Left ventricle myocardium inferior (tissue), 1 donor: Measurements from ENCODE around the gene KIAA1549. TPM values are rescaled to one million over a fixed set of nuclear protein-coding genes. Genes with fewer than 3 reads are reported as not detected.

ENCODE experiments used
- total RNA-seq: library from RNA; stranded (reverse); fragmentation: NEBNext Ultra II Directional; extraction: Animal tissue kit (Norgen Biotek cat#: 25700); gene quantifications from one replicate; pipeline ENCODE4 v1.2.1, GENCODE V29; 2021
- donor health status: DM: no; HTN: yes; CAD: no; lungs with severe emphysema.

Gene KIAA1549
- total RNA-seq, 1 donor from 2014 or later: 2.1 TPM

Other genes starting within 250 kb of the KIAA1549 start
- gene TMEM213, start 183.4 kb downstream of the KIAA1549 start, total RNA-seq: not detected
- not detected for gene ATP6V0A4, start 183.2 kb downstream of the KIAA1549 start, total RNA-seq
- 3.4 TPM for gene ZC3HAV1L, start 54.7 kb upstream of the KIAA1549 start, total RNA-seq
- 6.8 TPM for gene ZC3HAV1, start 128.3 kb upstream of the KIAA1549 start, total RNA-seq
- gene UBN2, start 249.8 kb upstream of the KIAA1549 start, total RNA-seq: 14.4 TPM